GM20000 (cell line): Measurements from ENCODE around the gene ADA.
"Not testable (repeated sequence)": the region's sequence is repeated elsewhere in the genome, so short reads cannot be mapped to it uniquely, and the experiment has no call there.

Experiments used
- DNase-seq: peaks from one replicate; pipeline ENCODE4 v3.0.0; 2012; ENCODE audit warnings: low spot score
- TF ChIP-seq, protein P1 (sequence below): IDR thresholded peaks from 2 replicates; pipeline ENCODE4 v1.5.1; 2012; ENCODE audit warnings: mild to moderate bottlenecking, control low read depth; ENCODE audit errors: extremely low read depth, missing control alignments

Gene ADA

DNA sequence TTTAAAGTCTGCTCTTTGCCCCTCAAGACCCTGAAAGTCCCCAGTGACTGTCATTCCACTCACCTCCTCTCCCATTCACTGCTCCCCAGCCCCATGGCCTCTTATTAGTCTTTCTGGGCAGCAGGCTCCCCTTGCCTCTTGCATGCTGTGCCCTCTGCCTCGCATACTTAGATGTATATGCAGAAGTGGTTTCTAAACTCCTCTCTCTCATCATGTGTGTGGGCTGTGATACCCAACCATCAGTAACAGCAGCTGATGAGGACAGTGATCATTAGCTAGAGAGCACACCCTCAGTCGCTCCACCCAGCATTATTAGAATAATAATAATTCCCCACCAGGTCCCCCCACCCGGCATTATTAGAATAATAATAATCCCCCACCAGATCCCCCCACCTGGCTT lies 54.6 kb downstream of the ADA start:
- DNase-seq, result no peak
- TF ChIP-seq, protein P1, sequence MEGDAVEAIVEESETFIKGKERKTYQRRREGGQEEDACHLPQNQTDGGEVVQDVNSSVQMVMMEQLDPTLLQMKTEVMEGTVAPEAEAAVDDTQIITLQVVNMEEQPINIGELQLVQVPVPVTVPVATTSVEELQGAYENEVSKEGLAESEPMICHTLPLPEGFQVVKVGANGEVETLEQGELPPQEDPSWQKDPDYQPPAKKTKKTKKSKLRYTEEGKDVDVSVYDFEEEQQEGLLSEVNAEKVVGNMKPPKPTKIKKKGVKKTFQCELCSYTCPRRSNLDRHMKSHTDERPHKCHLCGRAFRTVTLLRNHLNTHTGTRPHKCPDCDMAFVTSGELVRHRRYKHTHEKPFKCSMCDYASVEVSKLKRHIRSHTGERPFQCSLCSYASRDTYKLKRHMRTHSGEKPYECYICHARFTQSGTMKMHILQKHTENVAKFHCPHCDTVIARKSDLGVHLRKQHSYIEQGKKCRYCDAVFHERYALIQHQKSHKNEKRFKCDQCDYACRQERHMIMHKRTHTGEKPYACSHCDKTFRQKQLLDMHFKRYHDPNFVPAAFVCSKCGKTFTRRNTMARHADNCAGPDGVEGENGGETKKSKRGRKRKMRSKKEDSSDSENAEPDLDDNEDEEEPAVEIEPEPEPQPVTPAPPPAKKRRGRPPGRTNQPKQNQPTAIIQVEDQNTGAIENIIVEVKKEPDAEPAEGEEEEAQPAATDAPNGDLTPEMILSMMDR, result no peak

DNA sequence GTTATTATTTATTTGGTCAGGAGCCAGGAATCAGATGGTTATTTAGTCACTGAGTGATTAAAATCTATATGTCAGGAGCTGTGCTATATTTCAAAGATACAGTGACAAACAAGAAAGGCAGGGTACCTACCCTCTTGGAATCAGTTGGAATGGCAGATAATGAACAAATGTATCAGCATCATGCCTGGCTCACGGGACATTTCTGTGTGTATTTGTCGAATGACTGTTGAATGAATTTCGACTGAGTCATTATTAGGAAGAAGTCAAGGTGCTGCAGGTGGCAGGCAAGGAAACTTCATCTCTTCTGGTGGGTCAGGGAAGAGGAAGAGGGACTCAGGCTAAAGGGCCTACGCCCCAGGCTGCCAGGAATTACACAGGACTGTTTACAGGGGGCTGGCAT lies 55.5 kb downstream of the ADA start:
- DNase-seq, result no peak
- TF ChIP-seq, protein P1, result no peak

DNA sequence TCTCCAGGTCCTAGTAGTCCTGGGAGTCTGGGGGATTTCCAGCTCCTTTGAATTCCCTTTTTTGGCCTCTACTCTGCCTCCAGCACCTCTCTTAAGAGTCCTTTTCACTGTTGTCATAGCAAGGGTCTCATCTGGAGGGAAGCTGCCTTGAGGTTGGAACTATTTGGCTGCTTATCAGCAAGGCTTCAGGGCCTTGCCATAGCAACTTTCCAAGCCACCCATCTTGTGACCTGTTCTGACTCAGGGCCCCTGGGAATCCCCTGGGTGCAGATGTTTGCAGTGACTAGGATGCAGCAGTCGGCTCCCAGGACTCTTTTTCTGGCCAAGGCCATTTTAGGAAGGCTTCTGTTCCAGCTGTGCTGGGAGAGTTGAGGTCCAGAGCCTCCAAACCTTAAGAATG lies 56.8 kb downstream of the ADA start:
- TF ChIP-seq, protein P1, result no peak
- DNase-seq, result peak; percentile 47

DNA sequence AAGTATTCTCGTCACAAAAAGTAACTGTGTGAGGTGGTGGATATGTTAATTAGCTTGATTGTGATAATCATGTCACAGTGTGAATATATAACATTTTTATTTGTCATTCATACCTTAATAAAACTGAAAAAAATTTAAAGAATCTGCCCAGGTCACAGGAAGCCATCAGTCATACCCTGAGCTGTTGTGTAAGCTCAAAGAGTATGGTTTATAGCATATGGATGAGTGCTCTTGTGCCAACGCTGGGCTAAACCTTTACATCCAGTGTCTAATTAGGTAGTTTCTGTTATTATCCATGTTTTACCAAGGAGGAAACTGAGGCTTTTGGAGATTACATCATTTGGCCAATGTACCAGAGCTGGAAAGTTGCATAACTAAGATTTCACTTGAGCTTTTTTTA lies 57.7 kb downstream of the ADA start:
- no peak for DNase-seq

DNA sequence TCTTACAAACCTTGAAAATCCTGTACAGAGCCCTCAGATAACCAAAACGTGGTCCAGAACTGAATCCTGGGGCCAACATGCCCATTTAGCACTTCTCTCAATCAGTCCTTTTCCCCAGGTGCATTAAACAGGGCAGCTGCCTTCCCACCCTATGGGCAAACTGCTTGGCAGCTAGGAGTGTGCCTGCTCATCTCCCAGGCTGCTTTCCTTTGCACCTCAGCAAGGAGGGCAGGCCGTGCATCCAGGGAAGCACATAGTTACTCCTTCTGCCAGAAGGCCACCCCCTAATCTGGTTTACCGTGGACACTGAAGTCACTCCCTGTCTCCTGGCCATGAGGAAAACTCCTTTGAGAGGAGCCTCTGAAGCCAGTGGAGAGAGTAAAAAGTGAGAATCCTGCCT lies 59.1 kb downstream of the ADA start:
- DNase-seq, result no peak
- TF ChIP-seq, protein P1, result no peak

More for the DNA sequence above, 57.7 kb downstream of the ADA start:
- TF ChIP-seq, protein P1, result no peak

DNA sequence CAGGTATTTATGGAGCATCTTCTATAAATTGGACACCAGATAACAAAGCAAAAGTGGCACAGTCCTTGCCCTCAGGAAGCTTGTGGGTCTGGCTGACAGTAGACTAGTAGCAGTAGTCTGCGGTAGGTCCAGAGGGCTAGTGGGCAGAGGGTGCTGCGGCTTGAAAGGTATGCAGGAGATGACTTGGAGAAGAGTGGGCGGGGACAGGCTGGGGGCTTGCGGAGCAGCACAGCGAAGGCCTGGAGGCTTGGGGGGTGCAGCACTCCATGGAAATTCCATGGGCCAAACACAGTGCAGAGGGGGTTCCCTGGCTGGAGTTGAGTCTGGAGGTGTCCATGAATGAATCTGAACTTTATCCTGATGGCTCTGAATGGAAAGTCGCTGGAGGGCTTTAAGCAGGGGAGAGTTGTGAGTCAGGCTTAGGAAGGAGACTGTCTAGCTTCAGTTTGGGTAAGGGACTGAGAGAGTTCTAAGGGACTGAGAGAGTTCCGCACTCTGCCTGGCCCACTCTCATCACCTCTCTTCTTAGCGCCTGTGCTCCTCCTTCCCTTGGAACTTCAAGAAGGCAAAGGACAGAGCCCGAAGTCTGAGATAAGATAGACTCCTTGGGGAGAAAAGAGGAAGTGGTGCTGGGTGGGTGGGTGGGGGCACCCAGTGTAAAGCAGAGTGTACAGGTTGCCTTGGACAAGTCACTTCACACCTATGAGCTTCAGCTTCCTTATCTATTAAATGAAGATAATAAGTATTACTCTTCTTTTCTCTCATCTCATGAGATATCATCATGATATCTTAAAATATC lies 60.3 kb downstream of the ADA start:
- DNase-seq, result no peak
- TF ChIP-seq, protein P1, result no peak

DNA sequence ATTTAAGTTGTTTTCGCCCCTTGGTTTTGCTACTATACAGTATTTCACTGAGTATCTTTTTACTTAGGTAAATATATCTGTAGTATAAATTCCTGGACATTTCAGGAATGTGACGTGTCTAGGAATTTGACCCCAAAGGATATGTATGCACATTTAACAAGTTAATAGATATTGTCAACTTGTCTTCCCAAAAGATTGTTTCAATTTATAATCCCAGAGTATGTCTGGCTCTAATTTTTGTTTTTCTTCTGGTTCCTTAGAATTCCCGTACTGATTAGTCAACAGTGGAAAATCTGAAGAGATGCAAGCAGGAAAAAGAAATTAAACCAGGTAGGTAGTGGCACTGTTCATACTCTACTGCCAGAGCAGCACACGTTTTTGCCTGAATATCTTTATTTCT lies 62.0 kb downstream of the ADA start:
- TF ChIP-seq, protein P1, result no peak
- no peak for DNase-seq

DNA sequence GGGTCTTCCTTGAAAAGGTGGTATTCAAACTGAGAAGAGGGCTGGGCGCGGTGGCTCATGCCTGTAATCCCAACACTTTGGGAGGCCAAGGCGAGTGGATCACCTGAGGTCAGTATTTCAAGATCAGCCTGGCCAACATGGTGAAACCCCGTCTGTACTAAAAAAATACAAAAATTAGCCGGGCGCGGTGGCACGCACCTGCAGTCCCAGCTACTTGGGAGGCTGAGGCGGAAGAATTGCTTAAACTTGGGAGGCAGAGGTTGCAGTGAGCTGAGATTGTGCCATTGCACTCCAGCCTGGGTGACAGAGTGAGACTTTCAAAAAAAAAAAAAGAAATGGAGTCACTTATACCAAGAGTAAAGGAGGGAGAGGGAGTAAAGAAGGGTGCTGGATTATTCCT lies 63.2 kb downstream of the ADA start:
- DNase-seq, result not testable (repeated sequence)
